Activated B cell treated with CpG ODN at 0.5 μM for 24 hours (primary cell): ENCODE data around the gene FBXW8. TPM values are rescaled to one million over a fixed set of nuclear protein-coding genes. Genes with fewer than 3 reads are reported as not detected.

ENCODE experiments used
- ATAC-seq: fragments of 200-7000 bp; cut with Tn5 transposase; one replicate; pipeline ENCODE4 v1.10.0; 2021; ENCODE audit warnings: low read depth, mild to moderate bottlenecking, moderate library complexity
- CTCF ChIA-PET: fragments of 350-600 bp; sonication (Branson Sonifier 250); formaldehyde crosslinking; loops from one replicate; lab custom pipeline; 2021; ENCODE audit warnings: antibody characterized with exemption; lab: Charles Lee
- POLR2A ChIA-PET: fragments of 350-600 bp; sonication (Branson Sonifier 250); formaldehyde crosslinking; loops from one replicate; lab custom pipeline; 2021; ENCODE audit warnings: antibody characterized with exemption; lab: Charles Lee
- DNase-seq: peaks from one replicate; pipeline ENCODE4 v3.0.0; 2022
- H3K27ac Mint-ChIP-seq: one replicate; pipeline ENCODE4 v1.8.0; 2020; ENCODE audit warnings: mixed read lengths
- H3K27me3 Mint-ChIP-seq: one replicate; pipeline ENCODE4 v1.8.0; 2021; ENCODE audit warnings: mixed read lengths
- H3K36me3 Mint-ChIP-seq: one replicate; pipeline ENCODE4 v1.8.0; 2021; ENCODE audit warnings: low read depth, mixed read lengths
- H3K4me1 Mint-ChIP-seq: one replicate; pipeline ENCODE4 v1.8.0; 2021; ENCODE audit warnings: mixed read lengths
- H3K4me3 Mint-ChIP-seq: one replicate; pipeline ENCODE4 v1.8.0; 2020; ENCODE audit warnings: mild to moderate bottlenecking, mixed read lengths
- H3K9me3 Mint-ChIP-seq: one replicate; pipeline ENCODE4 v1.8.0; 2020; ENCODE audit warnings: mixed read lengths
- intact Hi-C: fragments of 100-400 bp; cut with micrococcal nuclease; formaldehyde crosslinking; loops from one replicate; pipeline ENCODE4 v1.15.1; 2024
- total RNA-seq: library from RNA; stranded (reverse); gene quantifications from 2 replicates; pipeline ENCODE4 v1.2.3, GENCODE V29; 2022
- TF ChIP-seq, protein P1 (sequence below): fragments of 200-600 bp; IDR thresholded peaks from one replicate; pipeline ENCODE4 v1.8.0; 2022; ENCODE audit warnings: antibody characterized with exemption, mild to moderate bottlenecking

FBXW8 gene
- total RNA-seq, 1 donor from 2014 or later: 17.6 TPM

GRCh38 chr12:117024961-117025480 is 114.3 kb downstream of the FBXW8 start:
- H3K4me1 Mint-ChIP-seq: peaks cover 5% of the 10 kb centered on the region
- no peaks in the 10 kb centered on the region for H3K27me3 Mint-ChIP-seq
- peaks cover 84% of the 10 kb centered on the region for H3K36me3 Mint-ChIP-seq
- ChIA-PET POLR2A (interaction anchor here (1.0 kb wide), 1 partner anchor 94 kb away, joined by 4 read pairs; no protein-coding TSS in a partner anchor), CTCF (interaction anchor here (1.4 to 4.0 kb wide), 4 partner anchors 76 to 95 kb away, joined by 3 to 32 read pairs (median 6); no protein-coding TSS in a partner anchor)
- DNase-seq (no peak), ATAC-seq (no peak)
- H3K4me3 Mint-ChIP-seq: no peak overlapping the region
- TF ChIP-seq, protein P1, sequence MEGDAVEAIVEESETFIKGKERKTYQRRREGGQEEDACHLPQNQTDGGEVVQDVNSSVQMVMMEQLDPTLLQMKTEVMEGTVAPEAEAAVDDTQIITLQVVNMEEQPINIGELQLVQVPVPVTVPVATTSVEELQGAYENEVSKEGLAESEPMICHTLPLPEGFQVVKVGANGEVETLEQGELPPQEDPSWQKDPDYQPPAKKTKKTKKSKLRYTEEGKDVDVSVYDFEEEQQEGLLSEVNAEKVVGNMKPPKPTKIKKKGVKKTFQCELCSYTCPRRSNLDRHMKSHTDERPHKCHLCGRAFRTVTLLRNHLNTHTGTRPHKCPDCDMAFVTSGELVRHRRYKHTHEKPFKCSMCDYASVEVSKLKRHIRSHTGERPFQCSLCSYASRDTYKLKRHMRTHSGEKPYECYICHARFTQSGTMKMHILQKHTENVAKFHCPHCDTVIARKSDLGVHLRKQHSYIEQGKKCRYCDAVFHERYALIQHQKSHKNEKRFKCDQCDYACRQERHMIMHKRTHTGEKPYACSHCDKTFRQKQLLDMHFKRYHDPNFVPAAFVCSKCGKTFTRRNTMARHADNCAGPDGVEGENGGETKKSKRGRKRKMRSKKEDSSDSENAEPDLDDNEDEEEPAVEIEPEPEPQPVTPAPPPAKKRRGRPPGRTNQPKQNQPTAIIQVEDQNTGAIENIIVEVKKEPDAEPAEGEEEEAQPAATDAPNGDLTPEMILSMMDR: no peak
- intact Hi-C loops: loop anchor here (1.0 kb wide), 2 partner anchors 94 to 187 kb away; no protein-coding TSS in a partner anchor
- no peak overlapping the region for H3K27ac Mint-ChIP-seq
- no peaks in the 10 kb centered on the region for H3K9me3 Mint-ChIP-seq

DNA sequence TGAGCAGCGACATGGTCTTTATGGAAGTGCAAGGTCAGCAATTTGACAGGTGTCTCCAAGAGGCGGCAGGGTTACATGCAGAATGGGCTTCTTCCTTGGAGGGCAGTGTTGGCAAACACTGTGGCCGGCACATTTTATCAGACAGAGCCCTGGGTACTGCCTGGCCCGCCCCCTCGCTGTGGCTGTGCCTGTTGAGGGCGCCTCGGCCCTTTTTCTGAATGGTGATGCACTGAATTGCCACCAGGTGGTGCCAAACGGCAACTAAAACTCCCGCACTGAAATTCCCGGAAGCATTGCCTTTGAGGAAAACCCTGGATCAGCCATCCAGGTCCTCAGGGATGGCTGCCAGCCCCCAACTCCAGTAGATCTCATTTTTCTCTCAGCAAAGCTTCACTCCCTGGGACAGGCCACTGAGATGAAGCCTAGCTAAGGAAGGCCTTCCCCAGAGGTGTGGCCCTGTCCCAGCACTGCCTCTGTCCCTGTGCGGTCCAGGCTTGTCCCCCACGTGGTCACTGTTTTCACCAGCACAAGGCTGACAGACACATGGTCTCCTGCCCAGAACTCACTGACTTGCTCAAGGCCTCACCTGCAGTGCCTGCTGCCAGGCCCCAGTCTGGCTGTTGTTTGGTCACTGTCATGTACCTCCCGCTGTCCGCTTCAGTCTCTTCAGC is 114.9 kb downstream of the FBXW8 start:
- CTCF ChIA-PET: interaction anchor here (1.4 to 4.0 kb wide), 3 partner anchors 75 to 94 kb away, joined by 3 to 32 read pairs (median 4); no protein-coding TSS in a partner anchor
- peaks cover 83% of the 10 kb centered on the region for H3K36me3 Mint-ChIP-seq

GRCh38 chr12:117026343-117026742 is 115.6 kb downstream of the FBXW8 start:
- Mint-ChIP-seq H3K4me1 (peaks cover 9% of the 10 kb centered on the region), H3K9me3 (no peaks in the 10 kb centered on the region), H3K36me3 (peaks cover 77% of the 10 kb centered on the region), H3K4me3 (no peak overlapping the region), H3K27ac (no peak overlapping the region), H3K27me3 (no peaks in the 10 kb centered on the region)
- POLR2A ChIA-PET: interaction anchor here (1.0 kb wide), 1 partner anchor 93 kb away, joined by 4 read pairs; no protein-coding TSS in a partner anchor
- DNase-seq (no peak), ATAC-seq (no peak)
- CTCF ChIA-PET: interaction anchor here (0.5 to 4.0 kb wide), 4 partner anchors 45 to 93 kb away, joined by 3 to 32 read pairs (median 4); no protein-coding TSS in a partner anchor
- TF ChIP-seq, protein P1: no peak
- intact Hi-C loops: no loop called here

More for the DNA sequence above, 114.9 kb downstream of the FBXW8 start:
- TF ChIP-seq, protein P1: peak; percentile 61
- Mint-ChIP-seq H3K4me1 (peaks cover 5% of the 10 kb centered on the region), H3K9me3 (no peaks in the 10 kb centered on the region), H3K4me3 (no peak overlapping the region), H3K27me3 (no peaks in the 10 kb centered on the region), H3K27ac (no peak overlapping the region)
- DNase-seq (peak; percentile 29), ATAC-seq (peak; percentile 73)
- intact Hi-C loops: loop anchor here (1.0 kb wide), 2 partner anchors 94 to 187 kb away; no protein-coding TSS in a partner anchor
- POLR2A ChIA-PET: interaction anchor here (1.0 kb wide), 1 partner anchor 94 kb away, joined by 4 read pairs; no protein-coding TSS in a partner anchor

- no peaks in the 10 kb centered on the region for H3K9me3 Mint-ChIP-seq
- H3K27me3 Mint-ChIP-seq: no peaks in the 10 kb centered on the region
- ATAC-seq (no peak), DNase-seq (no peak)
- intact Hi-C loops: no loop called here
- H3K4me1 Mint-ChIP-seq: peaks cover 13% of the 10 kb centered on the region
- CTCF ChIA-PET: interaction anchor here (0.5 to 4.0 kb wide), 3 partner anchors 45 to 93 kb away, joined by 3 to 32 read pairs (median 4); no protein-coding TSS in a partner anchor
- no peak overlapping the region for H3K4me3 Mint-ChIP-seq
- TF ChIP-seq, protein P1: no peak
- peaks cover 74% of the 10 kb centered on the region for H3K36me3 Mint-ChIP-seq
- POLR2A ChIA-PET: no interaction called here
- no peak overlapping the region for H3K27ac Mint-ChIP-seq
These were observed 116.1 kb downstream of the FBXW8 start for GRCh38 chr12:117026921-117027250.
